SK-N-SH treated with all-trans-retinoic acid at 6 μM for 48 hours (cell line): Measurements from ENCODE around the gene SLC6A18.

ENCODE experiments used
- ATAC-seq: fragments of 200-7000 bp; cut with Tn5 transposase; 3 replicates; pipeline ENCODE4 v1.9.1; 2020; ENCODE audit warnings: mild to moderate bottlenecking, moderate library complexity
- ARNTL ChIP-seq: fragments of 450-650 bp; formaldehyde crosslinking; IDR thresholded peaks from 2 replicates; pipeline ENCODE4 v1.5.0; 2020; ENCODE audit warnings: low read depth, mild to moderate bottlenecking, moderate library complexity, borderline replicate concordance
- BACH2 ChIP-seq: fragments of 250-450 bp; sonication (Bioruptor Pico); IDR thresholded peaks from 2 replicates; pipeline ENCODE4 v1.9.0; 2021; ENCODE audit warnings: mild to moderate bottlenecking, borderline replicate concordance
- CSDC2 ChIP-seq: fragments of 250-450 bp; sonication (Bioruptor Pico); IDR thresholded peaks from 2 replicates; pipeline ENCODE4 v1.5.0; 2020; ENCODE audit warnings: mild to moderate bottlenecking, moderate library complexity
- ESRRG ChIP-seq: fragments of 250-450 bp; sonication (Bioruptor Pico); IDR thresholded peaks from 2 replicates; pipeline ENCODE4 v1.6.1; 2021; ENCODE audit warnings: mild to moderate bottlenecking
- ISL1 ChIP-seq: fragments of 250-450 bp; sonication (Bioruptor Pico); IDR thresholded peaks from 2 replicates; pipeline ENCODE4 v2.1.2; 2022; ENCODE audit warnings: mild to moderate bottlenecking, moderate library complexity
- OSR1 ChIP-seq: fragments of 250-450 bp; sonication (Bioruptor Pico); IDR thresholded peaks from 2 replicates; pipeline ENCODE4 v1.8.0; 2022; ENCODE audit warnings: moderate library complexity, mild to moderate bottlenecking, inconsistent platforms
- PPARA ChIP-seq: fragments of 250-450 bp; sonication (Bioruptor Pico); IDR thresholded peaks from 2 replicates; pipeline ENCODE4 v1.5.0; 2020; ENCODE audit warnings: mild to moderate bottlenecking, borderline replicate concordance
- RARB ChIP-seq: fragments of 250-450 bp; sonication (Bioruptor Pico); IDR thresholded peaks from 2 replicates; pipeline ENCODE4 v1.8.0; 2021; ENCODE audit warnings: mild to moderate bottlenecking, moderate library complexity
- SNAI2 ChIP-seq: fragments of 250-450 bp; sonication (Bioruptor Pico); IDR thresholded peaks from 2 replicates; pipeline ENCODE4 v1.5.0; 2020; ENCODE audit warnings: mild to moderate bottlenecking, moderate library complexity
- TCF4 ChIP-seq: fragments of 250-450 bp; sonication (Bioruptor Pico); IDR thresholded peaks from 2 replicates; pipeline ENCODE4 v1.8.0; 2021; ENCODE audit warnings: mild to moderate bottlenecking, moderate library complexity, borderline replicate concordance
- TOX ChIP-seq: fragments of 250-450 bp; sonication (Bioruptor Pico); IDR thresholded peaks from 2 replicates; pipeline ENCODE4 v1.8.0; 2021; ENCODE audit warnings: mild to moderate bottlenecking, moderate library complexity, borderline replicate concordance
- ZFP3 ChIP-seq: fragments of 250-450 bp; sonication (Bioruptor Pico); IDR thresholded peaks from 2 replicates; pipeline ENCODE4 v1.5.0; 2020; ENCODE audit warnings: mild to moderate bottlenecking, moderate library complexity
- ZFP30 ChIP-seq: fragments of 450-650 bp; formaldehyde crosslinking; IDR thresholded peaks from 2 replicates; pipeline ENCODE4 v1.5.0; 2022; ENCODE audit warnings: mild to moderate bottlenecking, moderate library complexity
- ZNF565 ChIP-seq: fragments of 450-650 bp; formaldehyde crosslinking; conservative IDR thresholded peaks from 2 replicates; pipeline ENCODE4 v1.5.0; 2020; ENCODE audit warnings: low read depth, mild to moderate bottlenecking, moderate library complexity
- ZNF70 ChIP-seq: fragments of 450-650 bp; formaldehyde crosslinking; IDR thresholded peaks from 2 replicates; pipeline ENCODE4 v1.5.0; 2020; ENCODE audit warnings: mild to moderate bottlenecking, moderate library complexity
- ZNF8 ChIP-seq: fragments of 450-650 bp; formaldehyde crosslinking; IDR thresholded peaks from 2 replicates; pipeline ENCODE4 v1.5.0; 2020; ENCODE audit warnings: mild to moderate bottlenecking, moderate library complexity
- TF ChIP-seq, protein P1 (sequence below): fragments of 250-450 bp; sonication (Bioruptor Pico); IDR thresholded peaks from 2 replicates; pipeline ENCODE4 v1.5.1; 2021; ENCODE audit warnings: mild to moderate bottlenecking, moderate library complexity
- TF ChIP-seq, protein P2 (sequence below): fragments of 250-450 bp; sonication (Bioruptor Pico); IDR thresholded peaks from 2 replicates; pipeline ENCODE4 v1.8.0; 2020; ENCODE audit warnings: mild to moderate bottlenecking, moderate library complexity, borderline replicate concordance
- TF ChIP-seq, protein P3 (sequence below): fragments of 250-450 bp; sonication (Bioruptor Pico); IDR thresholded peaks from 2 replicates; pipeline ENCODE4 v1.5.0; 2020; ENCODE audit warnings: mild to moderate bottlenecking, moderate library complexity
- TF ChIP-seq, protein P4 (sequence below): fragments of 250-450 bp; sonication (Bioruptor Pico); IDR thresholded peaks from 2 replicates; pipeline ENCODE4 v1.5.1; 2020; ENCODE audit warnings: low read depth, mild to moderate bottlenecking, moderate library complexity

The SLC6A18 gene, protein sequence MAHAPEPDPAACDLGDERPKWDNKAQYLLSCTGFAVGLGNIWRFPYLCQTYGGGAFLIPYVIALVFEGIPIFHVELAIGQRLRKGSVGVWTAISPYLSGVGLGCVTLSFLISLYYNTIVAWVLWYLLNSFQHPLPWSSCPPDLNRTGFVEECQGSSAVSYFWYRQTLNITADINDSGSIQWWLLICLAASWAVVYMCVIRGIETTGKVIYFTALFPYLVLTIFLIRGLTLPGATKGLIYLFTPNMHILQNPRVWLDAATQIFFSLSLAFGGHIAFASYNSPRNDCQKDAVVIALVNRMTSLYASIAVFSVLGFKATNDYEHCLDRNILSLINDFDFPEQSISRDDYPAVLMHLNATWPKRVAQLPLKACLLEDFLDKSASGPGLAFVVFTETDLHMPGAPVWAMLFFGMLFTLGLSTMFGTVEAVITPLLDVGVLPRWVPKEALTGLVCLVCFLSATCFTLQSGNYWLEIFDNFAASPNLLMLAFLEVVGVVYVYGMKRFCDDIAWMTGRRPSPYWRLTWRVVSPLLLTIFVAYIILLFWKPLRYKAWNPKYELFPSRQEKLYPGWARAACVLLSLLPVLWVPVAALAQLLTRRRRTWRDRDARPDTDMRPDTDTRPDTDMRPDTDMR

DNA sequence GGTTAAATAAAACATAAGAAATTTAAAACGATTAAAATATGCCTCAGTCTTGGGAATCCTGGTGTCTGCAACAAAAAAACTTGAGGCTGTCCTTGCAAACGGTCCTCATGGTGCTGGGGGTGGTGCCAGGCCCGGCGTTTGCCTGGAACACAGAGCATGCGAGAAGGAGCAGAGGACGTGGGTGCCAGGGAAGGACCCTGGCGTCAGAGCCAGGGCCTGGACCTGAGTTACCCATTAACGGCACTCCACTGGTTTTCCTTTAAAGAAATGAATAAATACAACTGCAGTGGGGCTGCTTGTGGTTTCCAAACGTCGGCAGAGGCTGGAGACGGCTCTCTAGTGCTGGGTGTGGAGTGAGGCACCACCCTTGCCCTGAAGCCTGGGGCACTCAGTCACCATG is at the start of gene SLC6A18:
SLC6A18 (plus strand) TSS at position 301 of the 400 bp plus-strand sequence; CDS start at position 398, 97 bp downstream.
- ATAC-seq, result no peak
- TF ChIP-seq RARB (CRISPR knock-in tag) (no peak), PPARA (no peak), TOX (CRISPR knock-in tag) (no peak), ZNF565 (CRISPR knock-in tag) (no peak), ZNF8 (CRISPR knock-in tag) (no peak), ZFP3 (no peak), CSDC2 (CRISPR knock-in tag) (no peak), TCF4 (CRISPR knock-in tag) (no peak), ISL1 (CRISPR knock-in tag) (no peak), BACH2 (CRISPR knock-in tag) (no peak), ESRRG (no peak), ARNTL (no peak), ZNF70 (CRISPR knock-in tag) (no peak), SNAI2 (CRISPR knock-in tag) (no peak)
- TF ChIP-seq, protein P1, sequence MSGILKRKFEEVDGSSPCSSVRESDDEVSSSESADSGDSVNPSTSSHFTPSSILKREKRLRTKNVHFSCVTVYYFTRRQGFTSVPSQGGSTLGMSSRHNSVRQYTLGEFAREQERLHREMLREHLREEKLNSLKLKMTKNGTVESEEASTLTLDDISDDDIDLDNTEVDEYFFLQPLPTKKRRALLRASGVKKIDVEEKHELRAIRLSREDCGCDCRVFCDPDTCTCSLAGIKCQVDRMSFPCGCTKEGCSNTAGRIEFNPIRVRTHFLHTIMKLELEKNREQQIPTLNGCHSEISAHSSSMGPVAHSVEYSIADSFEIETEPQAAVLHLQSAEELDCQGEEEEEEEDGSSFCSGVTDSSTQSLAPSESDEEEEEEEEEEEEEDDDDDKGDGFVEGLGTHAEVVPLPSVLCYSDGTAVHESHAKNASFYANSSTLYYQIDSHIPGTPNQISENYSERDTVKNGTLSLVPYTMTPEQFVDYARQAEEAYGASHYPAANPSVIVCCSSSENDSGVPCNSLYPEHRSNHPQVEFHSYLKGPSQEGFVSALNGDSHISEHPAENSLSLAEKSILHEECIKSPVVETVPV (CRISPR knock-in tag), result no peak
- TF ChIP-seq, protein P2, sequence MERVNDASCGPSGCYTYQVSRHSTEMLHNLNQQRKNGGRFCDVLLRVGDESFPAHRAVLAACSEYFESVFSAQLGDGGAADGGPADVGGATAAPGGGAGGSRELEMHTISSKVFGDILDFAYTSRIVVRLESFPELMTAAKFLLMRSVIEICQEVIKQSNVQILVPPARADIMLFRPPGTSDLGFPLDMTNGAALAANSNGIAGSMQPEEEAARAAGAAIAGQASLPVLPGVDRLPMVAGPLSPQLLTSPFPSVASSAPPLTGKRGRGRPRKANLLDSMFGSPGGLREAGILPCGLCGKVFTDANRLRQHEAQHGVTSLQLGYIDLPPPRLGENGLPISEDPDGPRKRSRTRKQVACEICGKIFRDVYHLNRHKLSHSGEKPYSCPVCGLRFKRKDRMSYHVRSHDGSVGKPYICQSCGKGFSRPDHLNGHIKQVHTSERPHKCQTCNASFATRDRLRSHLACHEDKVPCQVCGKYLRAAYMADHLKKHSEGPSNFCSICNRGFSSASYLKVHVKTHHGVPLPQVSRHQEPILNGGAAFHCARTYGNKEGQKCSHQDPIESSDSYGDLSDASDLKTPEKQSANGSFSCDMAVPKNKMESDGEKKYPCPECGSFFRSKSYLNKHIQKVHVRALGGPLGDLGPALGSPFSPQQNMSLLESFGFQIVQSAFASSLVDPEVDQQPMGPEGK, result no peak
- TF ChIP-seq, protein P3, sequence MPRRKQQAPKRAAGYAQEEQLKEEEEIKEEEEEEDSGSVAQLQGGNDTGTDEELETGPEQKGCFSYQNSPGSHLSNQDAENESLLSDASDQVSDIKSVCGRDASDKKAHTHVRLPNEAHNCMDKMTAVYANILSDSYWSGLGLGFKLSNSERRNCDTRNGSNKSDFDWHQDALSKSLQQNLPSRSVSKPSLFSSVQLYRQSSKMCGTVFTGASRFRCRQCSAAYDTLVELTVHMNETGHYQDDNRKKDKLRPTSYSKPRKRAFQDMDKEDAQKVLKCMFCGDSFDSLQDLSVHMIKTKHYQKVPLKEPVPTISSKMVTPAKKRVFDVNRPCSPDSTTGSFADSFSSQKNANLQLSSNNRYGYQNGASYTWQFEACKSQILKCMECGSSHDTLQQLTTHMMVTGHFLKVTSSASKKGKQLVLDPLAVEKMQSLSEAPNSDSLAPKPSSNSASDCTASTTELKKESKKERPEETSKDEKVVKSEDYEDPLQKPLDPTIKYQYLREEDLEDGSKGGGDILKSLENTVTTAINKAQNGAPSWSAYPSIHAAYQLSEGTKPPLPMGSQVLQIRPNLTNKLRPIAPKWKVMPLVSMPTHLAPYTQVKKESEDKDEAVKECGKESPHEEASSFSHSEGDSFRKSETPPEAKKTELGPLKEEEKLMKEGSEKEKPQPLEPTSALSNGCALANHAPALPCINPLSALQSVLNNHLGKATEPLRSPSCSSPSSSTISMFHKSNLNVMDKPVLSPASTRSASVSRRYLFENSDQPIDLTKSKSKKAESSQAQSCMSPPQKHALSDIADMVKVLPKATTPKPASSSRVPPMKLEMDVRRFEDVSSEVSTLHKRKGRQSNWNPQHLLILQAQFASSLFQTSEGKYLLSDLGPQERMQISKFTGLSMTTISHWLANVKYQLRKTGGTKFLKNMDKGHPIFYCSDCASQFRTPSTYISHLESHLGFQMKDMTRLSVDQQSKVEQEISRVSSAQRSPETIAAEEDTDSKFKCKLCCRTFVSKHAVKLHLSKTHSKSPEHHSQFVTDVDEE, result no peak
- TF ChIP-seq, protein P4, sequence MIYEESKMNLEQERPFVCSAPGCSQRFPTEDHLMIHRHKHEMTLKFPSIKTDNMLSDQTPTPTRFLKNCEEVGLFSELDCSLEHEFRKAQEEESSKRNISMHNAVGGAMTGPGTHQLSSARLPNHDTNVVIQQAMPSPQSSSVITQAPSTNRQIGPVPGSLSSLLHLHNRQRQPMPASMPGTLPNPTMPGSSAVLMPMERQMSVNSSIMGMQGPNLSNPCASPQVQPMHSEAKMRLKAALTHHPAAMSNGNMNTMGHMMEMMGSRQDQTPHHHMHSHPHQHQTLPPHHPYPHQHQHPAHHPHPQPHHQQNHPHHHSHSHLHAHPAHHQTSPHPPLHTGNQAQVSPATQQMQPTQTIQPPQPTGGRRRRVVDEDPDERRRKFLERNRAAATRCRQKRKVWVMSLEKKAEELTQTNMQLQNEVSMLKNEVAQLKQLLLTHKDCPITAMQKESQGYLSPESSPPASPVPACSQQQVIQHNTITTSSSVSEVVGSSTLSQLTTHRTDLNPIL, result no peak

DNA sequence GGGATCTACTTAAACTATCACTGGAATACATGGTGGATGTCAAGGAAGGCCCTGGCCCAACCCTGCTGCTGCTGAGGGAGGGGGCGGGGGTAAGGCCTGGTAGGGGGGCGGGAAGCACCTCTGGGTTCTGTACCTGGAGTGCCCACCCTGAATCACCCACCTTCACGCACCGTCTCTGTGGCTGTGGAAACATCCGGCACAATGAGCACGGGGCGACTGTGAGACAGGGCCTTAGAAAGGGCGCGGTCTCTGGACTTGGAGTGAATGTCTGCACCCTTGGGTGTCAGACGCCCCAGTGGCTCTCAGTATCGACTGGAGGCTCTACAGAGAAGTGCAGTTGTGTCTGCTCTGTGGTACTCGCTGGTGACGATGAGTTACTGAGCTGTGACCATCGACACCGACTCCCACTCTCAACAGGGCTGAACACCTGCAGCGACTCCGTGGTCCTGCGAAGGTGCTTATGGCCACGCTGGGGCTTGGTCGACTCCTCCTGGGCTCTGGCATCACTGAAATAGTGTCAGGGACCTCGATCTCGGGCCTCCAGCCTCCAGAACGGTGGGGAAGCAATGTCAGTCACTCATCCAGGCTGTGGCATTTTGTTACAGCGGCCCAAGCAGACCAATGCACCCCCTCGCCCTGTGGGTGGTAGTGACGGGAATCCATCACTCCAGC is 49.2 kb upstream of the SLC6A18 start:
- TF ChIP-seq ZFP30 (CRISPR knock-in tag) (no peak), TCF4 (CRISPR knock-in tag) (no peak), OSR1 (CRISPR knock-in tag) (no peak), BACH2 (CRISPR knock-in tag) (no peak), PPARA (no peak), ISL1 (CRISPR knock-in tag) (no peak), RARB (CRISPR knock-in tag) (no peak), TOX (CRISPR knock-in tag) (no peak), ESRRG (no peak), ZFP3 (no peak)
- TF ChIP-seq, protein P3, result no peak
- ATAC-seq, result no peak
